ENCODE measurements around the gene RPS2. TPM values are rescaled to one million over a fixed set of nuclear protein-coding genes. Genes with fewer than 3 reads are reported as not detected.
"Not testable (repeated sequence)": the region's sequence is repeated elsewhere in the genome, so short reads cannot be mapped to it uniquely, and the experiment has no call there.

The RPS2 gene
- total and polyA plus RNA-seq, 2 experiments from 2014 or later: 1,060 to 1,536 TPM

GRCh38 chr16:1940273-1941161, 24.1 kb downstream of the RPS2 start:
- Histone ChIP-seq H3K9me3 (ENCODE audit: low read depth) (no peaks in the 10 kb centered on the region), H2AFZ (no peak overlapping the region), H3K4me3 (no peak overlapping the region), H3K27ac (no peak overlapping the region), H3K9ac (no peak overlapping the region), H3K36me3 (ENCODE audit: low read depth) (no peaks in the 10 kb centered on the region; the same call in 1 of the 2 replicates), H3K4me1 (ENCODE audit: insufficient read depth) (no peaks in the 10 kb centered on the region), H3K4me2 (ENCODE audit: unreplicated experiment) (no peak overlapping the region), H3K27me3 (replicated peaks; ENCODE audit: insufficient read depth) (no peaks in the 10 kb centered on the region), H3F3A (ENCODE audit: insufficient read depth) (no peaks in the 10 kb centered on the region), H3K79me2 (ENCODE audit: insufficient read depth) (no peaks in the 10 kb centered on the region), H4K20me1 (ENCODE audit: insufficient read depth) (no peaks in the 10 kb centered on the region), H3K9me2 (ENCODE audit: insufficient read depth) (no peaks in the 10 kb centered on the region)
- DNase-seq: no peak
- TF ChIP-seq EZH2phosphoT487 (IDR thresholded peaks at IDR 0.05; ENCODE audit: insufficient read depth, low read depth): no peak
- no peak for TF ChIP-seq EZH2 (IDR thresholded peaks at IDR 0.05; ENCODE audit: insufficient read depth, poor library complexity, severe bottlenecking)
- in situ Hi-C loops (cut with MboI): no loop called here
- WGBS, 2 experiments (ENCODE audit: low coverage in 1 of 2, low lambda C conversion rate in 2 of 2, missing lambda C conversion rate in 2 of 2): 93% methylated on average over 23 of the region's 23 CpGs

DNA sequence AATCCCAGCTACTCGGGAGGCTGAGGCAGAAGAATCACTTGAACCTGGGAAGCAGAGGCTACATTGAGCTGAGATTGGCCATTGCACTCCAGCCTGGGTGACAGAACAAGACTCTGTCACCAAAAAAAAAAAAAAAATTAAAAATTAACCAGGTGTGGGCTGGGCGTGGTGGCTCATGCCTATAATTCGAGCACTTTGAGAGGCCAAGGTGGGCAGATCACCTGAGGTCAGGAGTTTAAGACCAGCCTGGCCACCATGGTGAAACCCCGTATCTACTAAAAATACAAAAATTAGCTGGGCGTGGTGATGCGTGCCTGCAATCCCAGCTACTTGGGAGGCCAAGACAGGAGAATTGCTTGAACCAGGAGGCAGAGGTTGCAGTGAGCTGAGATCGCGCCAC, 24.8 kb downstream of the RPS2 start:
- H3K4me3 ChIP-seq; H3K9me2 ChIP-seq (ENCODE audit: insufficient read depth); H3K79me2 ChIP-seq (ENCODE audit: insufficient read depth); H2AFZ ChIP-seq; H3K9ac ChIP-seq; H4K20me1 ChIP-seq (ENCODE audit: insufficient read depth); H3K4me2 ChIP-seq (ENCODE audit: unreplicated experiment); H3K27me3 ChIP-seq (replicated peaks; ENCODE audit: insufficient read depth); H3K9me3 ChIP-seq (ENCODE audit: low read depth); H3F3A ChIP-seq (ENCODE audit: insufficient read depth); H3K36me3 ChIP-seq (ENCODE audit: low read depth); in situ Hi-C loops (cut with MboI); DNase-seq; H3K4me1 ChIP-seq (ENCODE audit: insufficient read depth); H3K27ac ChIP-seq: not testable (repeated sequence)
- WGBS, 2 experiments (ENCODE audit: low coverage in 1 of 2, low lambda C conversion rate in 2 of 2, missing lambda C conversion rate in 2 of 2): 96 to 97% methylated on average over 5 to 8 of the region's 8 CpGs

DNA sequence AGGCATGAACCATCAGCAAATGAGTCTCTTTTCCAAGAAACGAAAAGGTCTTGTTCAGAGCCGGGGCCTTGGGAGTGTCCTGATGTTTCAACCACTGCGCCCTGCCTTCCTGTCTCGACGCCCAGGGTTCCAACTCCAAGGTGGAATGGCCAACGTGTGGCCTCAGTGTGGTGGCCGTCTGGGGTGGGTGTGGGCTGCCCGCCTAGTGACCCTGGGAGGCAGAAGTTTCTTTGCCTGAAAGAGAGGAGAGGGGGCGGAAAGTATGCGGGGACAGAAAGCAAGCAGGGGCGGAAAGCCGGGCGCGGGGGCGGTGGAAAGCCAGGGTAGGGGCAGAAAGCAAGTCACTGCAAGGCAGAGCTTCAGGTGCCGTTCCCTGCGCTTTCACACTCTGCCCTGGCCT, 25.7 kb downstream of the RPS2 start:
- Histone ChIP-seq H3K4me1 (ENCODE audit: insufficient read depth) (no peaks in the 10 kb centered on the region), H2AFZ (no peak overlapping the region), H3K9me3 (ENCODE audit: low read depth) (no peaks in the 10 kb centered on the region), H3K9ac (no peak overlapping the region), H3F3A (ENCODE audit: insufficient read depth) (no peaks in the 10 kb centered on the region), H3K9me2 (ENCODE audit: insufficient read depth) (no peaks in the 10 kb centered on the region), H3K4me3 (no peak overlapping the region), H3K27me3 (replicated peaks; ENCODE audit: insufficient read depth) (no peaks in the 10 kb centered on the region), H3K36me3 (ENCODE audit: low read depth) (no peaks in the 10 kb centered on the region; the same call in 1 of the 2 replicates), H3K4me2 (ENCODE audit: unreplicated experiment) (no peak overlapping the region), H3K79me2 (ENCODE audit: insufficient read depth) (no peaks in the 10 kb centered on the region), H3K27ac (no peak overlapping the region), H4K20me1 (ENCODE audit: insufficient read depth) (no peaks in the 10 kb centered on the region)
- DNase-seq: no peak
- TF ChIP-seq EZH2 (IDR thresholded peaks at IDR 0.05; ENCODE audit: insufficient read depth, poor library complexity, severe bottlenecking) (no peak), EZH2phosphoT487 (IDR thresholded peaks at IDR 0.05; ENCODE audit: insufficient read depth, low read depth) (no peak)
- in situ Hi-C loops (cut with MboI): no loop called here
- whole genome bisulfite sequencing, 2 experiments (ENCODE audit: low coverage in 1 of 2, low lambda C conversion rate in 2 of 2, missing lambda C conversion rate in 2 of 2): 82 to 86% methylated on average over 15 to 17 of the region's 17 CpGs

DNA sequence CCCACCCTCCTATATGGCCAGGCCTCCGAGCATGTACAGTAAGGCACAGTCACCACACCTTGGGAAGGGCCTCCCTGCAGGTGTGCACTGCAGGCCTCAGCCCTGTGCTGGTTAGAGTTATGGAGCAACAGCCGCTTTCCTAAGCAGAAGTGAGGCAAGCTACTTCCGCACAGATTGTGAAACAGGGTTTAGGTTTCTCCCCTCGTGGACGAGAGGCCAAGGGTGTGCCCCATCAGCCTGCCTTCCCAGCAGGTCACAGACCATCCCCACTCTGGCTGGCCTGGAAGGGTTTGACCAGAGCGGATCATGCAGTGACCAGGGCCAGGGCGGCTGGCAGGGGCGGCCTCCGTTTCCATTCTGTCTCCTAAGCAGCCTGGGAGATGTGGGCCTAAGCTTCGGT, 26.3 kb downstream of the RPS2 start:
- no peaks in the 10 kb centered on the region for H3K27me3 ChIP-seq (replicated peaks; ENCODE audit: insufficient read depth)
- no peaks in the 10 kb centered on the region for H3K79me2 ChIP-seq (ENCODE audit: insufficient read depth)
- DNase-seq: no peak
- H2AFZ ChIP-seq: no peak overlapping the region
- H3K4me2 ChIP-seq (ENCODE audit: unreplicated experiment): no peak overlapping the region
- no peaks in the 10 kb centered on the region for H3F3A ChIP-seq (ENCODE audit: insufficient read depth)
- in situ Hi-C loops (cut with MboI): no loop called here
- no peak overlapping the region for H3K27ac ChIP-seq
- H3K4me1 ChIP-seq (ENCODE audit: insufficient read depth): no peaks in the 10 kb centered on the region
- 94 to 97% methylated on average over 10 of the region's 10 CpGs for WGBS, 2 experiments (ENCODE audit: low coverage in 1 of 2, low lambda C conversion rate in 2 of 2, missing lambda C conversion rate in 2 of 2)
- no peak overlapping the region for H3K4me3 ChIP-seq
- H4K20me1 ChIP-seq (ENCODE audit: insufficient read depth): no peaks in the 10 kb centered on the region
- no peaks in the 10 kb centered on the region for H3K9me3 ChIP-seq (ENCODE audit: low read depth)
- no peak overlapping the region for H3K9ac ChIP-seq
- TF ChIP-seq EZH2 (IDR thresholded peaks at IDR 0.05; ENCODE audit: insufficient read depth, poor library complexity, severe bottlenecking) (no peak), EZH2phosphoT487 (IDR thresholded peaks at IDR 0.05; ENCODE audit: insufficient read depth, low read depth) (no peak)
- no peaks in the 10 kb centered on the region; the same call in 1 of the 2 replicates for H3K36me3 ChIP-seq (ENCODE audit: low read depth)
- no peaks in the 10 kb centered on the region for H3K9me2 ChIP-seq (ENCODE audit: insufficient read depth)

Data from GM23248 (cell line).